Esophagus (tissue), 2 donors: ENCODE measurements around the gene ANKRD16. TPM values are rescaled to one million over a fixed set of nuclear protein-coding genes. Genes with fewer than 3 reads are reported as not detected.
A peak's percentile ranks its signal among the peaks of the same experiment; 100 is the strongest.

Source experiments
- H3K27ac ChIP-seq, 2 donors: one replicate each; pipeline ENCODE4 v1.5.1; 2013; ENCODE audit warnings: low read depth in 2 of 2, mild to moderate bottlenecking in 2 of 2, inconsistent platforms in 1 of 2, low read length in 1 of 2, moderate library complexity in 1 of 2
- H3K27me3 ChIP-seq, 2 donors: one replicate each; pipeline ENCODE4 v1.6.1; 2013; ENCODE audit warnings: low read length in 2 of 2, control low read depth in 1 of 2, mild to moderate bottlenecking in 1 of 2; ENCODE audit not compliant: insufficient read depth in 2 of 2, control insufficient read depth in 1 of 2
- H3K36me3 ChIP-seq, 2 donors: one replicate each; pipeline ENCODE4 v1.6.1; 2013; ENCODE audit warnings: low read length in 1 of 2; ENCODE audit not compliant: control insufficient read depth in 2 of 2, insufficient read depth in 2 of 2
- H3K4me1 ChIP-seq, 2 donors: one replicate each; pipeline ENCODE4 v1.6.1; 2013; ENCODE audit warnings: low read length in 1 of 2; ENCODE audit not compliant: control insufficient read depth in 2 of 2, insufficient read depth in 2 of 2
- H3K4me3 ChIP-seq, 2 donors: one replicate each; pipeline ENCODE4 v1.5.1; 2013; ENCODE audit warnings: low read length in 2 of 2, mild to moderate bottlenecking in 2 of 2, low read depth in 1 of 2, moderate library complexity in 1 of 2
- H3K9me3 ChIP-seq, 2 donors: one replicate each; pipeline ENCODE4 v1.6.1; 2013; ENCODE audit warnings: mild to moderate bottlenecking in 2 of 2, low read depth in 1 of 2, low read length in 1 of 2, moderate library complexity in 1 of 2; ENCODE audit not compliant: control insufficient read depth in 2 of 2, insufficient read depth in 1 of 2
- WGBS, 2 donors: extraction: QIAGEN DNeasy Blood & Tissue Kit; methylation state at CpG; one replicate each; pipeline ENCODE4 v1.1.7; 2013; 5-methylcytosine and 5-hydroxymethylcytosine counted together
- polyA plus RNA-seq, 2 donors: library from polyadenylated mRNA; stranded (reverse); fragments of 200-250 nt; gene quantifications; one replicate each; pipeline ENCODE4 v1.2.3, GENCODE V29; 2013
- donor health status: healthy with polysubstance abuse.
- donor health status: Bipolar disorder and iron deficiency.

Gene ANKRD16
- polyA plus RNA-seq, 2 donors: 4.3 to 4.7 TPM

- peaks cover 4 to 6% of the 10 kb centered on the region in 2 donors for H3K36me3 ChIP-seq
- no peak overlapping the region for H3K4me3 ChIP-seq
- WGBS, 2 donors: 82 to 88% methylated on average over 5 of the region's 5 CpGs
- H3K9me3 ChIP-seq: peaks cover 0 to 4% of the 10 kb centered on the region in 2 donors
- no peak overlapping the region for H3K27ac ChIP-seq
- no peaks in the 10 kb centered on the region for H3K27me3 ChIP-seq
- peaks cover 0 to 3% of the 10 kb centered on the region in 2 donors for H3K4me1 ChIP-seq
Observed at GRCh38 chr10:5896208-5897052, 6.7 kb upstream of the ANKRD16 start.

DNA sequence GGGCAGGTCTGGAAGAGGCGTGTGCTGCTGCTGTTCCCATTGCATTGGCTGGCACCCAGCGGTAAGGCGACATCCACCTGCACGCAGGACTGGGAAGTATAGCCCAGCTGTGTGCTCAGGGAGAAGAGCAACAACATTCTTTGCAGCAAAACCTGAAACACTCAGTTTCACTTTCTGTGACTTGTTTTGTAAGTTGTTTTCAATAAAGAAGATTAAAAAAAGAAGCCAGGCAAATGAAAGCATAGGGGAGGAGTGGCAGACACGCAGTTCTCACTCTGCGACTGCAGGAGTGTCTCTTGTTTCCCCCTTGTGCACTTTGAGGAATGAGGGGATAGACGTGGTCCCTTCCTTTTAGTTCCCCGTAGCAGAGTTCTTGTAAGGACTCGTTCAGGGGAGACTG lies 6.1 kb upstream of the ANKRD16 start:
- peaks cover 0 to 4% of the 10 kb centered on the region in 2 donors for H3K9me3 ChIP-seq
- WGBS, 2 donors: 78 to 86% methylated on average over 9 of the region's 9 CpGs
- H3K36me3 ChIP-seq: peaks cover 4 to 6% of the 10 kb centered on the region in 2 donors
- no peak overlapping the region for H3K27ac ChIP-seq
- H3K27me3 ChIP-seq: no peaks in the 10 kb centered on the region
- peaks cover 0 to 5% of the 10 kb centered on the region in 2 donors for H3K4me1 ChIP-seq
- no peak overlapping the region for H3K4me3 ChIP-seq

GRCh38 chr10:5895365-5895764 lies 5.7 kb upstream of the ANKRD16 start:
- H3K27ac ChIP-seq: no peak overlapping the region
- peaks cover 0 to 6% of the 10 kb centered on the region in 2 donors for H3K4me1 ChIP-seq
- no peaks in the 10 kb centered on the region for H3K27me3 ChIP-seq
- peaks cover 0 to 4% of the 10 kb centered on the region in 2 donors for H3K9me3 ChIP-seq
- 82 to 93% methylated on average over 3 of the region's 3 CpGs for WGBS, 2 donors
- H3K4me3 ChIP-seq: no peak overlapping the region
- H3K36me3 ChIP-seq: peaks cover 4 to 6% of the 10 kb centered on the region in 2 donors

DNA sequence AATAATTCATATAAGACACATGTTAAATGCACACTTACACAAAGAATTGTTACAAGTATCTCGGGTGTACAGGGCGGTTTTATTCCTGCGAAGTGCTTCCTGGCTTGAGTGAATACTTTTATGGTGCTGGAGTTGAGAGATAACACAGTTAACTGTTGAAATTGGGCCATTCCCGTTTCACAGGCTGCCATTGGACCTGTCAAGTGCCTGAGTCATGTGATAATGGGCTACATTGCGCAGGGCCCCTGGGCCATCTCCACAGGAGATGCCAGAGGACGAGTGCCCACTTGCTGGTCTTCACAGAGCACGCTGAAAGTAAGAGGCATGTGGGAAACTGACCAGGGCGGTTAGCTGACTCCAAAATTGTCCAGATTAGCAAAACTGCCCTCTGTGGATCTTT lies 5.2 kb upstream of the ANKRD16 start:
- peaks cover 0 to 4% of the 10 kb centered on the region in 2 donors for H3K9me3 ChIP-seq
- no peaks in the 10 kb centered on the region for H3K27me3 ChIP-seq
- H3K36me3 ChIP-seq: peaks cover 4 to 6% of the 10 kb centered on the region in 2 donors
- peaks cover 0 to 6% of the 10 kb centered on the region in 2 donors for H3K4me1 ChIP-seq
- no peak overlapping the region for H3K4me3 ChIP-seq
- WGBS, 2 donors: 94 to 96% methylated on average over 8 of the region's 8 CpGs
- no peak overlapping the region for H3K27ac ChIP-seq

- Histone ChIP-seq H3K27ac (no peak overlapping the region), H3K27me3 (no peaks in the 10 kb centered on the region), H3K4me1 (peaks cover 0 to 6% of the 10 kb centered on the region in 2 donors), H3K4me3 (no peak overlapping the region), H3K9me3 (peaks cover 0 to 4% of the 10 kb centered on the region in 2 donors), H3K36me3 (peaks cover 4 to 6% of the 10 kb centered on the region in 2 donors)
- 79 to 83% methylated on average over 4 of the region's 4 CpGs for WGBS, 2 donors
Observed at GRCh38 chr10:5894403-5894802, 4.7 kb upstream of the ANKRD16 start.

DNA sequence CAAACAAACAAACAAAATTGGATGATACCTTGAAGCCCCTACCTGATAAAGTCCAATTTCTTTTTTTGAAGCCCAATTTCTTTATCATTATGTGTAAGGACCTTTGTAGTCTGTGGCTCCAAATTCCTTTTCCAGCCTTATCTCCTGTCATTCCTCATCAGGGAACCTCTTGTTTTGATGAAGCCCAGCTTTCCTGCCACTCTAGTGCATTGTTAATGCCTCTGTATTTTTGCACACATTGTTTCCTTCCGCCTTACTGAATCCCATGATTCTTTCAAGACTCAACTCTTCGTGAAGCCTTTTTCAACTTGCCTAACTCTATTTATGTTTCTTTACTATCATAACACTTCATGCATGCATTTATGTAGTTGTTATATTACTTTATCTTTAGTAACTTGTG lies 3.6 kb upstream of the ANKRD16 start:
- no peaks in the 10 kb centered on the region for H3K27me3 ChIP-seq
- peaks cover 0 to 4% of the 10 kb centered on the region in 2 donors for H3K9me3 ChIP-seq
- WGBS, 2 donors: 81 to 84% methylated on average over 2 of the region's 2 CpGs
- H3K4me3 ChIP-seq: no peak overlapping the region
- no peak overlapping the region for H3K27ac ChIP-seq
- peaks cover 0 to 10% of the 10 kb centered on the region in 2 donors for H3K4me1 ChIP-seq
- peaks cover 4 to 6% of the 10 kb centered on the region in 2 donors for H3K36me3 ChIP-seq

DNA sequence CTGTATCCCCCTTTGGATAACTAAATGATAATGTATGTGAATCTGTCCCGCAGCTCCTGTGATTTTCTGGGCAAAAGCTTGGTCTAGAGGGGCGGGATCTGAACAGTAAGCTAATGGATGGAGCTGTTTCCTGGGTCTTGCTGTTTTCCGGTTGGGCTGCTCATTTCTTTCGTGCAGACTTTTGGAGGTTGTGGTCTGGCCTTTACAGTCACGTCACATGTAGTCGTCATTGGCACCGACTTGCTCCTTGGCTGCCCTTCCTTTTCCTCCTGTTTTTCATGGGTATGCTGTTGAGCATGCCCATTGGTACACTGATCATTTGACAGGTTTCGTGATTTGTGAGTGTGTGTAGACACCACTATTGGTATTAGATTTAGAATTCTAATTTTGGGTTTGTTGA lies 2.3 kb upstream of the ANKRD16 start:
- WGBS, 2 donors: 78% methylated on average over 8 of the region's 8 CpGs
- Histone ChIP-seq H3K9me3 (no peaks in the 10 kb centered on the region), H3K27me3 (no peaks in the 10 kb centered on the region), H3K36me3 (peaks cover 4 to 6% of the 10 kb centered on the region in 2 donors), H3K27ac (no peak overlapping the region), H3K4me1 (peaks cover 6 to 16% of the 10 kb centered on the region in 2 donors), H3K4me3 (no peak overlapping the region)

DNA sequence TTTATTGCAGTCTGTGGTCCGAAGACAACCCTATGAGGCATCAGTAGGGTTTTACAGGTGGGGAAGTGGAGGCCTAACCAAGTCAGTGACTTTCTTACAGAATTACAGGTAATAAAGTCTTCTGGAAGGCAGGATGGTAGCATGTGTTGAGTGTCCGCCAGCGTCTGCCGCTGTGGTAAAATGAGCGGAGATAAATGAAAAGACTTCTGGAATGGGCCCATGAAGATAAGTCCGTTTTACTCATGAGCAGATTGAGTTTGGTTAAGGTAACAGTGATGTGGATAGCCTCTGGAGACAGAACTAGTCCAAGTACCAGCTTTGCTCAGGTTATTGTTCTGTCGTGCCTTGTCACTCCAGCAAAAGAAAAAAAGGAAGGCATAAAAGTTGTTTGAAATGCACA lies 1.3 kb upstream of the ANKRD16 start:
- no peaks in the 10 kb centered on the region for H3K27me3 ChIP-seq
- H3K4me1 ChIP-seq: peaks cover 6 to 16% of the 10 kb centered on the region in 2 donors
- WGBS, 2 donors: 43 to 50% methylated on average over 7 of the region's 7 CpGs
- peaks cover 4 to 6% of the 10 kb centered on the region in 2 donors for H3K36me3 ChIP-seq
- no peaks in the 10 kb centered on the region for H3K9me3 ChIP-seq
- H3K4me3 ChIP-seq: peak overlapping the region; percentile 75 to 100
- H3K27ac ChIP-seq: peak overlapping the region; percentile 87 to 92

GRCh38 chr10:5890452-5890915 lies 791 bp upstream of the ANKRD16 start:
- H3K36me3 ChIP-seq: peaks cover 1 to 6% of the 10 kb centered on the region in 2 donors
- H3K9me3 ChIP-seq: no peaks in the 10 kb centered on the region
- 1% methylated on average over 15 to 40 of the region's 40 CpGs for WGBS, 2 donors
- peak overlapping the region; percentile 75 to 100 for H3K4me3 ChIP-seq
- H3K27ac ChIP-seq: peak overlapping the region; percentile 87 to 92
- H3K27me3 ChIP-seq: no peaks in the 10 kb centered on the region
- H3K4me1 ChIP-seq: peaks cover 6 to 16% of the 10 kb centered on the region in 2 donors
